ENCODE results near the gene ANKAR.

DNA sequence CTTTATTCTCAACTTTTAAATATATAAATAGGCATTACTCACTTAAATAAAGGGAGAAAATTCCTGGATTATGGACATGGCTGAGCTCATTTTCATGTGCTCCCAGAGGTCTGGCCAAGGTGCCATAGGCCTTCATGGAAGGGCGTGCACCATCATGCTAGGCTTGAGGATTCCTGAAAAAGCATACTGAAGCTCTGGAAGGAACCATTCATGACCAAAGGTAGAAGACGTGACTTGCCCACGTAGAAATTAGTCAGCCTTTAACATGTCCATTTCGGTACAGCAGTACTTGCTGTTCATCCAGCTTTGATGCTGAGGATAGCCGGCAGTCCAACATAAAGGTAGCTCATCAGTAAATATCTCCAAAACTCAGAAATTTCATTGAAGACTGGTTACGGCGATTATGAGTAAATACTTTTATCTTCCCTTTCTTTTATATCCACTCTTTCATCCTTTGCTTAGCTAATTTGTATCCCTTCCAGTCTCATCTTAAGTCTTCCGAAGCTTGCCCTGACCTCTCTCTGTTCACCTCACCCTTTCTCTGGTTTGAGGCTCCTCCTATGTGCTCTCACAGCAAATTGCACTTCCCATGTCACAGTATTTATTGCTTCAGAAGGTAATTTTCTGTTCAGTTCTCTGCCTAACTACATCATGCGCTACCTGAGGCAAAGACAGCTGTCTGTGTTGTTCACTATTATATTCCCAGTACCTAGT, 45.5 kb upstream of the ANKAR start:
- TF ChIP-seq, protein P1, sequence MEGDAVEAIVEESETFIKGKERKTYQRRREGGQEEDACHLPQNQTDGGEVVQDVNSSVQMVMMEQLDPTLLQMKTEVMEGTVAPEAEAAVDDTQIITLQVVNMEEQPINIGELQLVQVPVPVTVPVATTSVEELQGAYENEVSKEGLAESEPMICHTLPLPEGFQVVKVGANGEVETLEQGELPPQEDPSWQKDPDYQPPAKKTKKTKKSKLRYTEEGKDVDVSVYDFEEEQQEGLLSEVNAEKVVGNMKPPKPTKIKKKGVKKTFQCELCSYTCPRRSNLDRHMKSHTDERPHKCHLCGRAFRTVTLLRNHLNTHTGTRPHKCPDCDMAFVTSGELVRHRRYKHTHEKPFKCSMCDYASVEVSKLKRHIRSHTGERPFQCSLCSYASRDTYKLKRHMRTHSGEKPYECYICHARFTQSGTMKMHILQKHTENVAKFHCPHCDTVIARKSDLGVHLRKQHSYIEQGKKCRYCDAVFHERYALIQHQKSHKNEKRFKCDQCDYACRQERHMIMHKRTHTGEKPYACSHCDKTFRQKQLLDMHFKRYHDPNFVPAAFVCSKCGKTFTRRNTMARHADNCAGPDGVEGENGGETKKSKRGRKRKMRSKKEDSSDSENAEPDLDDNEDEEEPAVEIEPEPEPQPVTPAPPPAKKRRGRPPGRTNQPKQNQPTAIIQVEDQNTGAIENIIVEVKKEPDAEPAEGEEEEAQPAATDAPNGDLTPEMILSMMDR (conservative IDR thresholded peaks at IDR 0.05; ENCODE audit: low read length) = peak; percentile 53
- no peak for TF ChIP-seq EZH2phosphoT487 (IDR thresholded peaks at IDR 0.05; ENCODE audit: borderline replicate concordance)
